CD14-positive monocyte (primary cell): ENCODE data around the gene IQUB. TPM values are rescaled to one million over a fixed set of nuclear protein-coding genes. Genes with fewer than 3 reads are reported as not detected.

Experiments
- DNase-seq, 3 donors: peaks; one replicate each; pipeline ENCODE4 v3.0.0-alpha.2; 2011 to 2022
- H2AFZ ChIP-seq: 2 replicates; pipeline ENCODE4 v1.6.0; 2012; ENCODE audit warnings: mild to moderate bottlenecking, low read depth, low read length, inconsistent platforms; ENCODE audit not compliant: insufficient read depth, poor library complexity, severe bottlenecking
- H3K27ac ChIP-seq, 2 donors: 1 replicate in 1 of 2; 2 replicates in 1 of 2; pipeline ENCODE4 v1.5.1; 2012 to 2013; ENCODE audit warnings: low read length in 2 of 2, control low read depth in 1 of 2, inconsistent platforms in 1 of 2, low read depth in 1 of 2, mild to moderate bottlenecking in 1 of 2
- H3K27me3 ChIP-seq, 2 donors: one replicate each; pipeline versions ENCODE4 v1.6.0 to v1.6.1; 2011 to 2013; ENCODE audit warnings: low read length in 2 of 2; ENCODE audit not compliant: control insufficient read depth in 2 of 2, insufficient read depth in 2 of 2
- H3K36me3 ChIP-seq, 2 donors: replicated peaks in 1 of 2; 1 replicate in 1 of 2; 2 replicates in 1 of 2; pipeline versions ENCODE4 v1.5.1 to v1.6.1; 2012 to 2013; ENCODE audit warnings: low read length in 2 of 2, control low read depth in 1 of 2, inconsistent platforms in 1 of 2, mild to moderate bottlenecking in 1 of 2; ENCODE audit not compliant: insufficient read depth in 2 of 2, control insufficient read depth in 1 of 2
- H3K4me1 ChIP-seq, 2 donors: 1 replicate in 1 of 2; 2 replicates in 1 of 2; pipeline versions ENCODE4 v1.5.1 to v1.6.1; 2012 to 2013; ENCODE audit warnings: low read length in 2 of 2, control low read depth in 1 of 2, inconsistent platforms in 1 of 2, mild to moderate bottlenecking in 1 of 2, moderate library complexity in 1 of 2; ENCODE audit not compliant: insufficient read depth in 2 of 2, control insufficient read depth in 1 of 2
- H3K4me2 ChIP-seq: replicated peaks from 2 replicates; pipeline ENCODE3; 2012; ENCODE audit warnings: low read length, moderate library complexity, mild to moderate bottlenecking; ENCODE audit not compliant: poor library complexity, severe bottlenecking; ENCODE audit errors: extremely low read depth
- H3K4me3 ChIP-seq, 3 experiments: fragments of 200-600 bp in 1 of 3; sonication (generic) in 1 of 3; replicated peaks in 1 of 3; 1 replicate in 2 of 3; 2 replicates in 1 of 3; pipeline ENCODE4 v1.5.1; 2011 to 2013; ENCODE audit warnings: low read length in 3 of 3, mild to moderate bottlenecking in 3 of 3, control low read depth in 2 of 3, low read depth in 2 of 3, inconsistent platforms in 1 of 3, moderate library complexity in 1 of 3
- H3K79me2 ChIP-seq: 2 replicates; pipeline ENCODE4 v1.6.0; 2012; ENCODE audit warnings: mild to moderate bottlenecking, control low read depth, inconsistent platforms, low read length, moderate library complexity; ENCODE audit not compliant: insufficient read depth
- H3K9ac ChIP-seq: 2 replicates; pipeline ENCODE4 v1.6.0; 2017; ENCODE audit warnings: low read length, mild to moderate bottlenecking; ENCODE audit not compliant: insufficient read depth, poor library complexity, severe bottlenecking
- H3K9me3 ChIP-seq, 2 donors: replicated peaks in 1 of 2; 1 replicate in 1 of 2; 2 replicates in 1 of 2; pipeline versions ENCODE4 v1.5.1 to v1.6.1; 2012 to 2013; ENCODE audit warnings: low read length in 2 of 2, control low read depth in 1 of 2; ENCODE audit not compliant: control insufficient read depth in 1 of 2, insufficient read depth in 1 of 2
- H4K20me1 ChIP-seq: 2 replicates; pipeline ENCODE4 v1.6.0; 2012; ENCODE audit warnings: mild to moderate bottlenecking, low read length, control low read depth, moderate library complexity; ENCODE audit not compliant: insufficient read depth
- H3K27ac Mint-ChIP-seq, 7 donors: one replicate each; pipeline ENCODE4 v1.8.0; 2020; ENCODE audit warnings: mild to moderate bottlenecking in 7 of 7, mixed read lengths in 7 of 7, moderate library complexity in 6 of 7, inconsistent platforms in 2 of 7
- H3K27me3 Mint-ChIP-seq, 3 donors: one replicate each; pipeline ENCODE4 v1.8.0; 2021 to 2022; ENCODE audit warnings: low read depth in 3 of 3, mild to moderate bottlenecking in 3 of 3, mixed read lengths in 3 of 3, moderate library complexity in 3 of 3, inconsistent platforms in 1 of 3
- H3K36me3 Mint-ChIP-seq, 2 donors: one replicate each; pipeline ENCODE4 v1.8.0; 2020; ENCODE audit warnings: mixed read lengths in 2 of 2, inconsistent platforms in 1 of 2, mild to moderate bottlenecking in 1 of 2
- H3K4me1 Mint-ChIP-seq: one replicate; pipeline ENCODE4 v1.8.0; 2020; ENCODE audit warnings: mild to moderate bottlenecking, mixed read lengths
- H3K4me3 Mint-ChIP-seq, 2 donors: one replicate each; pipeline ENCODE4 v1.8.0; 2020; ENCODE audit warnings: mild to moderate bottlenecking in 2 of 2, mixed read lengths in 2 of 2, moderate library complexity in 1 of 2
- H3K9me3 Mint-ChIP-seq, 7 donors: one replicate each; pipeline ENCODE4 v1.8.0; 2020 to 2022; ENCODE audit warnings: mixed read lengths in 7 of 7, mild to moderate bottlenecking in 6 of 7, moderate library complexity in 6 of 7, inconsistent platforms in 2 of 7
- CTCF ChIP-seq: fragments of 200-600 bp; IDR thresholded peaks from one replicate; pipeline ENCODE4 v1.8.0; 2022; ENCODE audit warnings: antibody characterized with exemption, mild to moderate bottlenecking
- WGBS: methylation state at CpG from one replicate; pipeline ENCODE4 v1.1.5; 2013; ENCODE audit warnings: missing lambda C conversion rate; ENCODE audit not compliant: insufficient coverage; 5-methylcytosine and 5-hydroxymethylcytosine counted together
- intact Hi-C, 2 donors: fragments of 100-400 bp; cut with micrococcal nuclease; formaldehyde crosslinking; loops; one replicate each; pipeline versions ENCODE4 v1.15.0 to v1.15.1; 2023
- polyA plus RNA-seq, 3 donors: library from polyadenylated mRNA; depleted of rRNA in 1 of 3; unstranded in 2 of 3; stranded (reverse) in 1 of 3; fragments of 300-500 nt in 2 of 3; fragments of >200 nt in 1 of 3; fragmentation: Illumina TruSeq in 2 of 3; gene quantifications; 1 replicate in 2 of 3; 2 replicates in 1 of 3; pipeline ENCODE4 v1.2.3, GENCODE V29; 2012 to 2021

The IQUB gene
- polyA plus RNA-seq, 3 donors = 0.07 TPM; not detected in 2

GRCh38 chr7:123433665-123434064 is 100.7 kb downstream of the IQUB start:
- Histone ChIP-seq H3K36me3 (no peaks in the 10 kb centered on the region), H3K4me3 (no peak overlapping the region), H3K9ac (no peak overlapping the region), H3K27ac (no peak overlapping the region), H3K4me1 (no peaks in the 10 kb centered on the region), H4K20me1 (no peaks in the 10 kb centered on the region), H3K27me3 (no peaks in the 10 kb centered on the region), H2AFZ (no peak overlapping the region), H3K79me2 (no peaks in the 10 kb centered on the region), H3K4me2 (no peak overlapping the region), H3K9me3 (no peaks in the 10 kb centered on the region)
- Mint-ChIP-seq H3K4me3 (no peak overlapping the region), H3K9me3 (peaks cover 0 to 4% (median 0%) of the 10 kb centered on the region in 7 donors), H3K27ac (no peak overlapping the region), H3K27me3 (no peaks in the 10 kb centered on the region), H3K36me3 (no peaks in the 10 kb centered on the region), H3K4me1 (no peaks in the 10 kb centered on the region)
- intact Hi-C loops = no loop called here
- DNase-seq = no peak
- TF ChIP-seq CTCF = no peak

GRCh38 chr7:123432601-123433000 is 101.8 kb downstream of the IQUB start:
- no peak for TF ChIP-seq CTCF
- Histone ChIP-seq H3K27ac (no peak overlapping the region), H3K27me3 (no peaks in the 10 kb centered on the region), H3K4me3 (no peak overlapping the region), H4K20me1 (no peaks in the 10 kb centered on the region), H3K79me2 (no peaks in the 10 kb centered on the region), H2AFZ (no peak overlapping the region), H3K9ac (no peak overlapping the region), H3K9me3 (no peaks in the 10 kb centered on the region), H3K4me2 (no peak overlapping the region), H3K36me3 (no peaks in the 10 kb centered on the region), H3K4me1 (no peaks in the 10 kb centered on the region)
- DNase-seq = no peak
- peaks cover 0 to 4% (median 2%) of the 10 kb centered on the region in 7 donors for H3K9me3 Mint-ChIP-seq
- no peaks in the 10 kb centered on the region for H3K27me3 Mint-ChIP-seq
- no peak overlapping the region for H3K27ac Mint-ChIP-seq
- H3K4me3 Mint-ChIP-seq = no peak overlapping the region
- no peaks in the 10 kb centered on the region for H3K36me3 Mint-ChIP-seq
- no peaks in the 10 kb centered on the region for H3K4me1 Mint-ChIP-seq
- WGBS = no CpG with 5 or more reads among the region's 2 CpGs
- intact Hi-C loops = no loop called here
